ENCODE results near the gene DAPK2.
A peak's percentile ranks its signal among the peaks of the same experiment; 100 is the strongest.
"Not testable (repeated sequence)": the region's sequence is repeated elsewhere in the genome, so short reads cannot be mapped to it uniquely, and the experiment has no call there.

The DAPK2 gene

DNA sequence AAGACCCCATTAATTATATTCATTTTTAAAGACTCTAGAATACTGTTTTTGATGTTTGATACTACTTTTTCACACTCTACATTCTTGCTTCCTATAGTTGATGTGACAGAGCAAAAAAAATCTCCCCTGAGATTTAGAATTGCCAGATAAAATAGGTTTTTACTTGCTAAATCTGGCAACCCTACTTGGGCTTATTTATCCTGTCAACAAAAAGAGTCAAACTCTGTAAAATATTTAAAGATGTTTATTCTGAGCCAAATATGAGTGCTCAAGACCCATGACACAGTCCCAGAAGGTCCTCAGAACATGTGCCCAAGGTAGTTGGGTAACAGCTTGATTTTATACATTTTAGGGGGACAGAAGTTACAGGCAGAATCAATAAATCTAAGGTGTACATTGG, 72.3 kb downstream of the DAPK2 start:
- DNase-seq: no peak

DNA sequence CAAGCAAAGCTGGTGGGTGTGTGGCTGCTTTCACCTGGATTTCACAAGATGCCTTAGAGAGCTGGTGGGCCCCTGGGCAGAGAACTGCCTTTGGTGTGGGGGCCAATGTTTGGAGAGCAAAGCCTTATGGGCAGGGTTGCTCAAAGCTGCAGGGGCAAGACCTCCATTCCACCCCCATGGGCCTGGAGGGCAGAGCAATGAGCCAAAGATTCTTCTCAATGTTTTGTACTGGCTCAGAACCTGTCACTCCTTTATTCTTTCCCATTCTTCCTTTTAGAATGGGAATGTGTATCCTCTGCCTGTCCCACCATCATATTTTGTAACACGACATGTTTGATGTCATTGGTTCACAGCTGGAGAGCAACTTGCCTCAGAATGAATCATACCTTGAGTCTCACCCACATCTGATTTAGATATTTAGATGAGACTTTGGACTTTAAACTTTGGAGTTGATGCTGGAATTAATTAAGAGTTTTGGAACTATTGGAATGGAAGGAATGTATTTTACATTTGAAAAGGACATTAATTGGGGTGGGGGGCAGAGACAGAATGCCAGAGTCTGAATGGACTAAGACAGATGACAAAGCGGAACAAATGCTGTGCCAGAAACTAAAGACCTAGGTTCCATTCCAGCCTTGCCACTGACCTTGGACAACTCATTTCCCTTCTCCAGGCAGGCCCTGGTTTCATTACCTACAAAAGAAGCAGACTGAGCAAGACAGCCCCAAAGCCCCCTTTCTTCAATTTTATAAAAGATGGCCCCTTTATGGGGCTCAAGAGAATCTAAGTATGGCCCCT, 72.9 kb downstream of the DAPK2 start:
- no peak for DNase-seq

- DNase-seq: no peak
Measured at GRCh38 chr15:63972801-63973200, 73.5 kb downstream of the DAPK2 start.

DNA sequence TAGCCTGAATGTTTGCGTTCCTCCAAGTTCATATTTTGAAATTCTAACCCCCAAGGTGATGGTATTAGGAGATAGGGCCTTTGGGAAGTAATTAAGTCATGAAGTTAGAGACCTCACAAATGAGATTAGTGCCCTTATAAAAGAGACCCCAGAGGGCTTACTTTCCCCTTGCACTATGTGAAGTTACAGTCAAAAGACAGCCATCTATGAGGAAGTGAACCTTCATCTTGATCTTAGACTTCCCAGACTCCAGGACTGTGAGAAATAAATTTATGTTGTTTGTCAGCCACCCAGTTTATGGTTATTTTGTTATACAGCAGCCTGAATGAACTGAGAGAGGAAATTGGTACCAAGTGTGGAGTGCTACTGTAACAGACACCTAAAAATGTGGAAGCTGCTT, 74.4 kb downstream of the DAPK2 start:
- no peak for DNase-seq

DNA sequence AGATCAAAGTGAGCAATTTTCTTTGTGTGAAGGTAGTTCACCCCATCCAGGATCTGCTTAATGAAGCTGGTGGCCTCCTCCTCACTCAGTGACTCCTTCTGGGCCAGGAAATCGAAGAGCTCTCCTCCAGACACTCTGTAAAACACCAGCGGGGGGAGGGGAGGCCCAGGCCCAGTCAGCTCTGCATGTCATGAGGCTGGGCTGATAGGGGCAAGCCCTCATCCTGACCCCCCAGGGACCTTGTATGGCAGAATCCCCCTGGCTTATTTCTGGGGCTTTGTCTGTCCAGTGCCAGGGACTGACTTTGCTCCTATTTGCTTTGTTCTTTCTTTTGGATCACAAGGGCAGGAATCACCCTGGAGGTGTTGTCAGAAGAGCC, 74.9 kb downstream of the DAPK2 start:
- no peak for DNase-seq

- no peak for DNase-seq
Measured at GRCh38 chr15:63970621-63971426, 75.5 kb downstream of the DAPK2 start.

- DNase-seq: no peak
Measured at GRCh38 chr15:63969652-63970421, 76.4 kb downstream of the DAPK2 start.

GRCh38 chr15:63968700-63969099, 77.6 kb downstream of the DAPK2 start:
- DNase-seq: peak in 1 of 51 donors; percentile 7

DNA sequence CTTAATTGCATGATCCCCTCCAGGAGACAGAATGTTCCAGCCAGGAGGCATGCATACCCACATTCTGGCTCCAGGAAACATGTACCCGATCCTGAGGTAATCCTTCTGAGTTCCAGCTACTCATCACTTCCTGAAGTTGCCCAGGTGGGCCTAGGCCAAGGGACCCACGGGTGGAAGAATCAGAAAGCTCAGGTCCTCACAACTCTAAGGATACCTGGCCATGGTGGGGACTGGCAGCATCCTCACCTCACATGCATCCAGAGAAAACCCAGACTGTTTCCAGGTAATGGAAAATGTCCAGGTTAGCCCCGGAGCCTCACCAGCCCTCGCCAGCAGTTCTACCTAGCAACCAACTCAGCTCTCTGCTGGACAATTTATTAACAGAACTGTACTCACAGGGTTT, 78.2 kb downstream of the DAPK2 start:
- no peak for DNase-seq

DNA sequence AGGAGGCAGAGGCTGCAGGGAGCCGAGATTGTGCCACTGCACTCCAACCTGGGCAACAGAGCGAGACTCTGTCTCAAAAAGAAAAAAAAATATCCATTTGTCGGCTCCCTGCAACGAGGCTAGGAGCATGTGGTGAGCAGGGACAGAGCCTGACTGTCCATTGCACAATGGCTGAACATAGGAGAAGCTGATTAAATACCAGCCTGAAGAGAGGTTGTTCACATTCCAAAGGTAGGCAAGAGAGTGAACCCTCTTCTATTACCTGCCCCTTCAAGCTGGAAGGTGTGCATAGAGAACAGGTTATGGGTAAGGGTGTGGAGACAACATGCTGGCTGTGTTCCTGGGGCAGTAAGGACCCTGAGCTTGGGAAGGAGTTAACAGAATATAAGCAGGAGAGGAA, 78.7 kb downstream of the DAPK2 start:
- DNase-seq: no peak

GRCh38 chr15:63962947-63963721, 83.2 kb downstream of the DAPK2 start:
- not testable (repeated sequence) for DNase-seq

DNA sequence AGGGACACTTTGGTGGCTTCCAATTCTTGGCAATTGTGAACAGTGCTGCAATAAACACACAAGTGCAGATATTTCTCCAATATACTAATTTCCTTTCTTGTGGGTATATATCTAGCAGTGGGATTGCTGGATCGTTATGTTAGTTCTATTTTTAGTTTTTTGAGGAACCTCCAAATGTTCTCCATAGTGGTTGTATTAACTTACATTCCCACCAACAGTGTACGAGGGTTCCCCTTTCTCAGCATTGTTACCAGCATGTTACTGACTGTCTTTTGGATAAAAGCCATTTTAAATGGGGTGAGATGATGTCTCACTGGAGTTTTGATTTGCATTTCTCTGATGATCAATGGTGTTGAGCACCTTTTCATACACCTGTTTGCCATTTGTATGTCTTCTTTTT, 92.8 kb downstream of the DAPK2 start:
- DNase-seq: no peak

- no peak for DNase-seq
Measured at GRCh38 chr15:63950911-63951481, 95.3 kb downstream of the DAPK2 start.

- DNase-seq: no peak
Measured at GRCh38 chr15:63948971-63949370, 97.3 kb downstream of the DAPK2 start.

DNA sequence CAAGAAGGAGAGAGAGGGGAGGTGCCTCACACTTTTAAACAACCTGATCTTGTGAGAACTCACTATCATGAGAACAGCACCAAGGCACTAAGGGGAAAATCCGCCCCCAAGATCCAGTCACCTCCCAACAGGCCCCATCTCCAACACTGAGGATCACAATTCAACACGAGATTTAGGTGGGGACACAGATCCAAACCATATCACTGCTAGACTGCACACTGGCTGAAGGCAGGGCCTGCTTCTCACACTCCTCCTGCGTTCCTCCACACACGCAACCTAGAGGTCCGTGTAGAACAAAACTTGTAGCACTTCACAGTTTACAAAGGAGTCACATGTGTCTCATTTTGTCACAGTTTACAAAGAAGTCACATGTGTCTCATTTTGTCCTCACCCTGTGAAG, 97.8 kb downstream of the DAPK2 start:
- no peak for DNase-seq

GRCh38 chr15:63947228-63947627, 99.1 kb downstream of the DAPK2 start:
- no peak for DNase-seq

DNA sequence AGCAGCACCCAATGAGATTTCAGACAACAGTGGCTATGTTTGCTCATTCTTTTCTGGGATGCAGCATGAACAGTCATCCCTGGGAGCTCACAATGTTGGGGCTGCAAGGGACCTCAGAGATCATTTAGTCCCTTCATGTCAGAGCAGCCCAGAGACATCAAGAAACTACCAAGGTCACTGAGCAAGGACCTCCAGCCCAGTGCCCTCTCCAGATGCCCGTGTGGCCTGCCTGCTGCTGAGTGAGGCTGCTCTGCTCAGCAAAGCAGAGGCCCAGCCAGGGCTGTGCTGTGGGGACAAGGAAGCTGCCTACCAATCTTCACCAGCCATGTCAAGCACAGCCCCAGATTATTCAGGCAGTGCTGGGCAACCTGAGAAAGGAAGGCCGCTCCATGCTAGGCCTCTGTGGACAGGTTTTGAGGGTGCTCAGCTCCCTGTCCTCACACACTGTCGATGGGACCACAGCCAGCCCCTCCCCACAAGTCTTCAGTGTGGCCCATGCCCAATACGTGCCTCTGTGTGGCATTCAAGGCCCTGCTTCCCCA, 99.7 kb downstream of the DAPK2 start:
- DNase-seq: no peak

DNA sequence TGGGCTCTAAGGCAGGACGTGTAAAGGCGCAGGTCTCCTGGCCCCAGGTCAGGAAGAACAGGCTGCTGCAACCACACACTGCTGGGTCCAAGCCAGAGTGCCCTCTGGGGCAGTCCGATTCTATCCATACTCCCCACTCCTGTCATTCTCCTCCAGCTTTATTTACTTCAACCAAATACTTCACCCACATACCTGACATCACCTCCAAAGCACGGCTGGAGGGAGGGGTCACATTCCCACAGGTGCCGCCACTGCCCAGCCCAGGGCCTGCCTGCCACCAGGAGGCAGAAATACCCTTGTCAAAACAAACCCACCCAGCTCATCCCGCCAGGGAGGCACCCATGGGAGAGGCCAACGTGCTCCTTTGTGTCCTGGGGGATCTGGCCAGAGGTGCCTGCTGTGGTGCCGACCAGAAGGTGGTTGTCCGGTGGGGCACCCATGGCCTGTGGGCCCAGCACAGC, 100.4 kb downstream of the DAPK2 start:
- no peak for DNase-seq

GRCh38 chr15:63945007-63945788, 101.1 kb downstream of the DAPK2 start:
- DNase-seq: peak in 34 of 51 donors; percentile 6 to 73 (median 30)

DNA sequence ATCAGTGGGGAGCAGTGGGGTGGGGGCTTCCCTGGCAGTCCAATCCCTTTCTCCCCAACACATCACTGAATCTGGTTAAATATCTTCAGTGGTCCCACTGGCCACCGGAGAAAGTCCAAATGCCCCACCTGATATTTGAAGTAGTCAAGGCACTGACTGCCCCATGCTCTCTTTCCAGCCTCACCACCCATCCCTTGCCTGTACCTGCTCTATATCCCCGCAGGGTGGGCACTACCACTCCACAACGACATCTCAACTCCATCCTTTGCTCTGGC, 101.7 kb downstream of the DAPK2 start:
- DNase-seq: no peak

All from hypothalamus (tissue), 51 donors.